ENCODE results near the gene CALN1. TPM values are rescaled to one million over a fixed set of nuclear protein-coding genes. Genes with fewer than 3 reads are reported as not detected.

Gene CALN1
- total RNA-seq, 4 donors from 2014 or later = 0.04 TPM; not detected in 3

DNA sequence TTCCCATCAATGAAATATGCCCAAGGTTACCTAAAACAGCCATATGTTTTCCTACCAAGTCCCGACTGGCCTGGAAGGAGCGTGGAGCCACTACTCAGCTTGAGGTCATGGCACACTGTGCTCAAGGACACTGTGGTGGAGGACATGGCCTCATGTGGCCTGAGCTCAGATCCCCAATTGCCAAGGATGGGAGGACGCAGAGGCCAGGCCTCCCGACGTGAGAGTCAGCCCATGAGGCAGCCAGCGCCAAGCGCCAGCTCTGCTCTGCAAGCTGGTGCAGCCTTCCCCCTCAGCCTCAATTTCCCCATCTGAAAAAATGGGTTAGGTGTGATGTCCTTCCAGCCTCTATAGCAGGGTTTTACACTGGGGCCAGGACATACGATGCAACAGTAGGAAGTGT lies 302.6 kb downstream of the CALN1 start:
- Histone ChIP-seq H3K4me1 (no peaks in the 10 kb centered on the region), H3K27me3 (no peaks in the 10 kb centered on the region), H3K9me3 (peaks cover 0 to 27% (median 0%) of the 10 kb centered on the region in 3 donors), H3K36me3 (no peaks in the 10 kb centered on the region), H3K4me3 (no peak overlapping the region), H3K27ac (no peak overlapping the region)
- WGBS, 2 donors (ENCODE audit: low coverage in 1 of 2) = no CpG with 5 or more reads among the region's 8 CpGs
- TF ChIP-seq EP300 (IDR thresholded peaks at IDR 0.05) (no peak), POLR2A (IDR thresholded peaks at IDR 0.05) (no peak), POLR2AphosphoS5 (IDR thresholded peaks at IDR 0.05) (no peak), CTCF (IDR thresholded peaks at IDR 0.05) (no peak)
- ATAC-seq = no peak

DNA sequence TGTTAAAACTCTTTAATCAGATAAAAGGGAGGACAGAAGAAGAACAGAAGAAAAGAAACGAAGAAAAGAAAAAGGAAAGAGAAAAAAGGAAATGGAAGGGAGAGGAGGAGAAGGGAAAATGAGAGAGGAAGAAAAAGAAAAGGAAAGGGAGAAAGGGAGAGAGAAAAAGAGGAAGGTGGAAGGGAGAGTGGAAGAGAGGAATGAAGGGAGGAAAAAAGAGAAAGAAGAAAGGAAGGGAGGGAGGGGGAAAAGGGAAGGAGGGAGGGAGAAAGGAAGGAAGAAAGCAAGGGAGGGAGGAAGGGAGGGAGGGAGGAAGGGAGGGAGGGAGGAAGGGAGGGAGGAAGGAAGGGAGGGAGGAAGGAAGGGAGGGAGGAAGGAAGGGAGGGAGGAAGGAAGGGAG lies 305.7 kb downstream of the CALN1 start:
- no peaks in the 10 kb centered on the region for H3K4me1 ChIP-seq
- H3K36me3 ChIP-seq = no peaks in the 10 kb centered on the region
- H3K4me3 ChIP-seq = no peak overlapping the region
- no peak for TF ChIP-seq EP300 (IDR thresholded peaks at IDR 0.05)
- no peak for TF ChIP-seq POLR2AphosphoS5 (IDR thresholded peaks at IDR 0.05)
- TF ChIP-seq CTCF (IDR thresholded peaks at IDR 0.05) = no peak
- TF ChIP-seq POLR2A (IDR thresholded peaks at IDR 0.05) = no peak
- peaks cover 0 to 27% (median 0%) of the 10 kb centered on the region in 3 donors for H3K9me3 ChIP-seq
- ATAC-seq = no peak
- WGBS, 2 donors (ENCODE audit: low coverage in 1 of 2) = 43% methylated on average over 1 of the region's 1 CpG; no CpG with 5 or more reads in 1 of the 2 donors
- H3K27ac ChIP-seq = no peak overlapping the region
- H3K27me3 ChIP-seq = no peaks in the 10 kb centered on the region

DNA sequence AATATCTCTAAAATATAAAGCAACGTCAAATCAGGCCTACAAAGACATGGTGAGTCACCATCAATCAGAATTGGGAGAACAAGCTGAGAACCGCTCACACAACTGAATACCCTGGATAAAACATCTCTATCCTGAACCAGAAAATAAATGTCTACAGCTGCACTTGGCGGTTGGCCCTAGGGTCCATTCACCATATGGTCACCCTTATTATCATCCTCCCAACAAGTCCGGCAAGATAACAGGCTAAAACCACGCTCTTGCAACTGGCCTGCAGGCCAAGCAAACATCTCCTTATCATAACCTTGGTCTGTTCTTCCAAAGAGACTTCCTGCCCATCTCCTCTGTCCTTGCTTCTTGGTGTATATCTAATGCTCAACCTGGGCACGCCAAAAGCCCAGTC lies 310.7 kb downstream of the CALN1 start:
- Histone ChIP-seq H3K4me1 (no peaks in the 10 kb centered on the region), H3K27ac (no peak overlapping the region), H3K9me3 (peaks cover 0 to 5% (median 0%) of the 10 kb centered on the region in 3 donors), H3K4me3 (no peak overlapping the region), H3K27me3 (no peaks in the 10 kb centered on the region), H3K36me3 (no peaks in the 10 kb centered on the region)
- 72 to 82% methylated on average over 2 to 6 of the region's 6 CpGs for WGBS, 2 donors (ENCODE audit: low coverage in 1 of 2)
- TF ChIP-seq POLR2A (IDR thresholded peaks at IDR 0.05) (no peak), CTCF (IDR thresholded peaks at IDR 0.05) (no peak), POLR2AphosphoS5 (IDR thresholded peaks at IDR 0.05) (no peak), EP300 (IDR thresholded peaks at IDR 0.05) (no peak)
- ATAC-seq = no peak

- Histone ChIP-seq H3K4me1 (no peaks in the 10 kb centered on the region), H3K4me3 (no peak overlapping the region), H3K36me3 (no peaks in the 10 kb centered on the region), H3K27me3 (no peaks in the 10 kb centered on the region), H3K9me3 (no peaks in the 10 kb centered on the region), H3K27ac (no peak overlapping the region)
- TF ChIP-seq CTCF (IDR thresholded peaks at IDR 0.05) = no peak
- no peak for TF ChIP-seq POLR2AphosphoS5 (IDR thresholded peaks at IDR 0.05)
- no peak for TF ChIP-seq POLR2A (IDR thresholded peaks at IDR 0.05)
- no peak for TF ChIP-seq EP300 (IDR thresholded peaks at IDR 0.05)
- no peak for ATAC-seq
- WGBS, 2 donors (ENCODE audit: low coverage in 1 of 2) = 78 to 85% methylated on average over 6 of the region's 6 CpGs
Measured at GRCh38 chr7:72099784-72100183, 312.4 kb downstream of the CALN1 start.

DNA sequence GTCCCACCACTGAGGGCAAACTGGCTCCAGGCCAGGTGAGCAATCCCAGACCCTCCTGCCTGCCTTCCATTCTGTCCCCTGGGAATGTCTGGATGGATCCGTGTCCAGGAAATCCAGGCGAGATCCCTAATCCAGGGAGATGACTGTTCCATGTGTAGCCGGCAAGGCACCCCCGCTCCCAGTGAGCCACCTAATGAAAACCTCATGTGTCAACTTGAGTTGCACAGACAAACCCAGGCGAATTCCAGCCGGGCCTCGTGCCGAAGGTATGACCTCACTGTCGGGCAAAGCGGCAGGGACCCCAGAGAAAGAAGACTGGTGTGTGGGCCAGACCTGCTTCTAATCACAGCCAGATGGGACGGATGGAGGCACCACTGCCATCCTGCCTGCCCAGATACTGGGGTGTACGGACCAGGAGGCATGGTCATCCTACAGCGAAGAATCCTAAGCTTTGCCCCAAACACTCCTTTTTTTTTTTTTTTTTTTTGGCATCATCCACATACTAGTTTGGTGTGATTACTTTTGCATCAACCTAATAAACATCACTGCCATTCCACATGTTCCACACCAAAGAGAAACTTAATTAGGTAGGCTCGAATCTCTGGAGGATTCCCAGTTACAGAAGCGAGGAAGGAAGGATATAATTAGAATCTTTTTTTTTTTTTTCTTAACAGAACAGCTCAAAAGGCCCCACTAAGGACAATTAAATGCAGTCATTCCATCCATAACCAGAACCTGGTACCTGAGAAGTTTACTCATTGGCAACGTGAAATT lies 313.1 kb downstream of the CALN1 start:
- Histone ChIP-seq H3K4me3 (no peak overlapping the region), H3K9me3 (no peaks in the 10 kb centered on the region), H3K27me3 (no peaks in the 10 kb centered on the region), H3K4me1 (no peaks in the 10 kb centered on the region), H3K36me3 (no peaks in the 10 kb centered on the region), H3K27ac (no peak overlapping the region)
- ATAC-seq = no peak
- WGBS, 2 donors (ENCODE audit: low coverage in 1 of 2) = 36 to 75% methylated on average over 3 to 5 of the region's 16 CpGs
- no peak for TF ChIP-seq POLR2A (IDR thresholded peaks at IDR 0.05)
- no peak for TF ChIP-seq POLR2AphosphoS5 (IDR thresholded peaks at IDR 0.05)
- no peak for TF ChIP-seq EP300 (IDR thresholded peaks at IDR 0.05)
- TF ChIP-seq CTCF (IDR thresholded peaks at IDR 0.05) = no peak

All from gastroesophageal sphincter (tissue), 4 donors.